Measurements from ENCODE around the gene RPL10. TPM values are rescaled to one million over a fixed set of nuclear protein-coding genes. Genes with fewer than 3 reads are reported as not detected.

Gene RPL10
- total RNA-seq, 2 donors from 2014 or later, result 1,915 to 2,641 TPM

DNA sequence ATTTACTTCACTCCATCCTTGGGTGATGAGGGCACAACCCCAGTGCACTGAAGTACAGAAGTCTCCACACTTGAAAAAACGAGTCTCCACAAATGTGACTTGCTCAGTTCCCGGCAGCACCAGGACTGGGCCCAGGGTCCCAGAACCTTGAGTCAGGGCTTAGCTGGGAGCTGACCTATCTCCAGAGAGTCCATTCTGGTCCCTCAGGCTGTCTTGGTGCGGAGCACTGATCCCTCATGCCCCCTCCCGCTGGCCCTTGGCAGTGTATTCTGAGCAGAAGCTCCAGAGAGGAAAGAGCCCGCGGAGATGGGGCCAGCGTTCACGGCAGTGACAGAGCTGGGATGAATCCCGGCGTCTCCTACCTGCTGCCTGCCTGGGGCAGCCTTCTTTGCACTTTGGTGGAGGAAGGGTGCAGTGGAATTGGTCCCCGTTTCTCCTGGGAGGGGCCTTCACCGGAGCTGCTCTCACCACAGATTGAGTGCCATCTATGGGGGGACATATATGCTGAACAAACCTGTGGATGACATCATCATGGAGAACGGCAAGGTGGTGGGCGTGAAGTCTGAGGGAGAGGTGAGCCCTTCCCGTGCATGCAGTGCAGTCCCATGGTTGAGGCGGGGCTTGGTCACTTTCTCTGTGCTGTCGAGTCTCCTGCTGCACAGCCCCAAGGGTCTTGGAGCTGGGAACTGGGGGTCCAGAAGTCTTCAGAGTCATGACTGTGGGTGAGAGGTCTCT is 42.6 kb downstream of the RPL10 start:
- H3K27me3 ChIP-seq, result no peaks in the 10 kb centered on the region
- H3K4me3 ChIP-seq, result no peak overlapping the region
- H3K27ac ChIP-seq, result no peak overlapping the region
- TF ChIP-seq, protein P1, sequence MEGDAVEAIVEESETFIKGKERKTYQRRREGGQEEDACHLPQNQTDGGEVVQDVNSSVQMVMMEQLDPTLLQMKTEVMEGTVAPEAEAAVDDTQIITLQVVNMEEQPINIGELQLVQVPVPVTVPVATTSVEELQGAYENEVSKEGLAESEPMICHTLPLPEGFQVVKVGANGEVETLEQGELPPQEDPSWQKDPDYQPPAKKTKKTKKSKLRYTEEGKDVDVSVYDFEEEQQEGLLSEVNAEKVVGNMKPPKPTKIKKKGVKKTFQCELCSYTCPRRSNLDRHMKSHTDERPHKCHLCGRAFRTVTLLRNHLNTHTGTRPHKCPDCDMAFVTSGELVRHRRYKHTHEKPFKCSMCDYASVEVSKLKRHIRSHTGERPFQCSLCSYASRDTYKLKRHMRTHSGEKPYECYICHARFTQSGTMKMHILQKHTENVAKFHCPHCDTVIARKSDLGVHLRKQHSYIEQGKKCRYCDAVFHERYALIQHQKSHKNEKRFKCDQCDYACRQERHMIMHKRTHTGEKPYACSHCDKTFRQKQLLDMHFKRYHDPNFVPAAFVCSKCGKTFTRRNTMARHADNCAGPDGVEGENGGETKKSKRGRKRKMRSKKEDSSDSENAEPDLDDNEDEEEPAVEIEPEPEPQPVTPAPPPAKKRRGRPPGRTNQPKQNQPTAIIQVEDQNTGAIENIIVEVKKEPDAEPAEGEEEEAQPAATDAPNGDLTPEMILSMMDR (IDR thresholded peaks at IDR 0.05), result no peak
- no peak overlapping the region for H3K9ac ChIP-seq (ENCODE audit: low read depth in 2 of 2, low read length in 2 of 2)
- no peaks in the 10 kb centered on the region for H3K4me1 ChIP-seq
- H3K36me3 ChIP-seq, result no peaks in the 10 kb centered on the region
- H3K9me3 ChIP-seq, result no peaks in the 10 kb centered on the region
- DNase-seq, result no peak
- intact Hi-C loops (cut with DNase I), result no loop called here

DNA sequence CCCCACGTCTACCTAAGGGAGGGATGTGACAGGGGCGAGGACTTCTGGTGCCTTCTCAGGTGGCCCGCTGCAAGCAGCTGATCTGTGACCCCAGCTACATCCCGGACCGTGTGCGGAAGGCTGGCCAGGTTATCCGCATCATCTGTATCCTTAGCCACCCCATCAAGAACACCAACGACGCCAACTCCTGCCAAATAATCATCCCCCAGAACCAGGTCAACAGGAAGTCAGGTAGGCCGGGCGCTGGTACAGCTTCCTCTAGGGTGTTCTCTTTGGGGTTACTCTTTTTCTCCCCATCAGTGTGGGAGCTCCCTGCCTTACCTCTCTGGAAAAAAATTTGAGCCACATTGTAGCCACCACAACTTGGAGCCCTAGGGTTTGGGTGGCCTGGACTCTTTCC is 43.4 kb downstream of the RPL10 start:
- intact Hi-C loops (cut with DNase I), result no loop called here
- no peaks in the 10 kb centered on the region for H3K36me3 ChIP-seq
- no peak for DNase-seq
- H3K9me3 ChIP-seq, result no peaks in the 10 kb centered on the region
- H3K4me3 ChIP-seq, result no peak overlapping the region
- TF ChIP-seq, protein P1 (IDR thresholded peaks at IDR 0.05), result no peak
- H3K27ac ChIP-seq, result no peak overlapping the region
- H3K9ac ChIP-seq (ENCODE audit: low read depth in 2 of 2, low read length in 2 of 2), result no peak overlapping the region
- no peaks in the 10 kb centered on the region for H3K27me3 ChIP-seq
- no peaks in the 10 kb centered on the region for H3K4me1 ChIP-seq

DNA sequence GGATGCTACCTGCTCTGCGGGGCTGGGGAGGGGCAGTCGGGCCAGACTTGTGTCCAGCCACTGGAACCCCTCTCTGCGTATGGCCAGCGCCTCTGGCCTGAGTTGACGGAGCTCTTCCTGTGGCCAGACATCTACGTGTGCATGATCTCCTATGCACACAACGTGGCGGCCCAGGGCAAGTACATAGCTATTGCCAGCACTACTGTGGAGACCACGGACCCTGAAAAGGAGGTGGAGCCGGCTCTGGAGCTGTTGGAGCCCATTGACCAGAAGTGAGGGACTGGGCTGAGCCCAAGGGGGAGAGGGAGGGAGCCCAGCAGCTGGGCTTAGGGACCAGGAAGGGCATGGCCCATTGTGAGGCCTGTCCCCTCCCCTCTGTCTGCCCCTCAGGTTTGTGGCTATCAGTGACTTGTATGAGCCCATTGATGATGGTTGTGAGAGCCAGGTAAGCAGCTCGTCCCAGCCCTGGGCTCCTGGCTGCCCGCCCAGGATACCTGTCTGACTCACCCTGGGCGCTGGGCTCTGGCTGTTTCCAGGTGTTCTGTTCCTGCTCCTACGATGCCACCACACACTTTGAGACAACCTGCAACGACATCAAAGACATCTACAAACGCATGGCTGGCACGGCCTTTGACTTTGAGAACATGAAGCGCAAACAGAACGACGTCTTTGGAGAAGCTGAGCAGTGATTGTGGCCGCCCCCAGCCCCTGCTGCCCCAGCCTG is 44.0 kb downstream of the RPL10 start:
- no peaks in the 10 kb centered on the region for H3K27me3 ChIP-seq
- intact Hi-C loops (cut with DNase I), result no loop called here
- TF ChIP-seq, protein P1 (IDR thresholded peaks at IDR 0.05), result no peak
- no peak overlapping the region for H3K4me3 ChIP-seq
- H3K36me3 ChIP-seq, result no peaks in the 10 kb centered on the region
- H3K27ac ChIP-seq, result no peak overlapping the region
- H3K9ac ChIP-seq (ENCODE audit: low read depth in 2 of 2, low read length in 2 of 2), result no peak overlapping the region
- H3K4me1 ChIP-seq, result no peaks in the 10 kb centered on the region
- no peaks in the 10 kb centered on the region for H3K9me3 ChIP-seq
- no peak for DNase-seq

DNA sequence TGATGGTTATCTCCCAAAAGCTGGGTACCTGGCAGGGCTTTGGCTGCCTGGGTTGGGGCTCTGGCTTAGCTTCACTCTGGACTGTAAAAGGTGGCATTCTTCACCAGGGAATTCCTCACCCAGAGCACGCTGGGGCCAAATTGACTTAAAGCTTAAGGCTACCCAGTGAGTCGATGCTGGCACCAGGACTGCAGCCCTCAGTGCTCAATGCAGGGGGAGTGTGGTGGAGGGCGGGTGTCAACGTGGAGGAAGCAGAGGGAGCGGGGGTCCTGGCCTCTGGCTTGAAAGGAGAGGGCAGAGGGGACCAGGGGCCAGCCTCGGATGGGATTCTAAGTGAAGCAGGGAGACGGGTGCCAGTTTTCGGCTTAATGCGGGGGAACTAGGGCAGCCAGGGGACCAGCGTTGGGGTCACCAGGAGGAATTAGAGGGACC is 45.3 kb downstream of the RPL10 start:
- peak overlapping the region; percentile 54 for H3K4me3 ChIP-seq
- DNase-seq, result no peak
- H3K9ac ChIP-seq (ENCODE audit: low read depth in 2 of 2, low read length in 2 of 2), result peak overlapping the region; percentile 46 to 72
- no peaks in the 10 kb centered on the region for H3K9me3 ChIP-seq
- TF ChIP-seq, protein P1 (IDR thresholded peaks at IDR 0.05), result no peak
- intact Hi-C loops (cut with DNase I), result no loop called here
- H3K27ac ChIP-seq, result peak overlapping the region; percentile 65
- peaks cover under 1% of the 10 kb centered on the region for H3K36me3 ChIP-seq
- no peaks in the 10 kb centered on the region for H3K27me3 ChIP-seq
- no peaks in the 10 kb centered on the region for H3K4me1 ChIP-seq

DNA sequence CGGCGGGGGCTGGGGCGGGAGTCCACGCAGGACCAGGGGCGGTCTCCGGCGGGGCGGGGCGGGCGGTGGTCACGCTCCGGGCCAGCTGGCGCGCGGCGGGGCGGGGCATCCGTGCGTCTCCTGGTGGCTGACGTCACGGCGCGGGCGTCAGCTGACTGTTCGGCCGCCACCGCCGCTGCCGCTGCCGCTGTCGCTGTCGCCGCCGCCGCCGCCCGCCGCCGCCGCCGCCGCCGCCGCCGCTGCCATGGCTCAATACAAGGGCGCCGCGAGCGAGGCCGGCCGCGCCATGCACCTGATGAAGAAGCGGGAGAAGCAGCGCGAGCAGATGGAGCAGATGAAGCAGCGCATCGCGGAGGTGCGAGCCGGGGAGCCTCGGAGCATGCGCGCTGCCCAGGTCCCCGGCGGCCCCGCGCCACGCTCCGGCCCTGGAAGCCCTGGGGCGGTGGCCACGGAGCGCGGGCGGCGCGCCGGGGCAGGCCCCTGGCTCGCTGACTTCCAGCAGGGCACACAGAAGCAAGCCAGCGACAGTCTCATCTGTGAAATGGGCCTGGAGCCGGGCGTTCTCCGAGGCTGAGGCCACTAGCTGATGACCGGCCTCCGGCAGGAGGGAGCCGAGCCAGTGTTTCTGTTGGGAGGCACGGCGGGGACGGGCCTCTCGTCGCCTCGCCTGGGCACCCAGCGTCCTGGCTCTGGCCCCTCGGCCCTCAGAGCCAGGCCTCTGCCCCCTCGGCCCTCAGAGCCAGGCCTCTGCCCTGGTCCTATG is 46.0 kb downstream of the RPL10 start, which contains the start of gene FAM50A:
Gene FAM50A (plus strand): TSS at position 150 of the 763 bp plus-strand sequence. CDS start 95 bp downstream, at position 245.
- no peaks in the 10 kb centered on the region for H3K9me3 ChIP-seq
- TF ChIP-seq, protein P1 (IDR thresholded peaks at IDR 0.05), result no peak
- peak; percentile 79 for DNase-seq
- H3K27ac ChIP-seq, result peak within 1 kb of the TSS; percentile 65
- intact Hi-C loops (cut with DNase I), result no loop called here
- peak within 1 kb of the TSS; percentile 72 to 81 for H3K9ac ChIP-seq (ENCODE audit: low read depth in 2 of 2, low read length in 2 of 2)
- H3K27me3 ChIP-seq, result no peaks in the 10 kb centered on the region
- H3K36me3 ChIP-seq, result peaks cover 7% of the 10 kb centered on the region
- no peaks in the 10 kb centered on the region for H3K4me1 ChIP-seq
- peak within 1 kb of the TSS; percentile 54 for H3K4me3 ChIP-seq

All from colonic mucosa (tissue), 4 donors.